ENCODE data around the gene DNM3. TPM values are rescaled to one million over a fixed set of nuclear protein-coding genes. Genes with fewer than 3 reads are reported as not detected.
A peak's percentile ranks its signal among the peaks of the same experiment; 100 is the strongest.

Gene DNM3
- total and polyA plus RNA-seq, 9 of the 15 experiments (the other 6 are each of a cell fraction or from before 2014, with no cell fraction given), result 0.08 to 0.36 (median 0.22) TPM; not detected in 1

DNA sequence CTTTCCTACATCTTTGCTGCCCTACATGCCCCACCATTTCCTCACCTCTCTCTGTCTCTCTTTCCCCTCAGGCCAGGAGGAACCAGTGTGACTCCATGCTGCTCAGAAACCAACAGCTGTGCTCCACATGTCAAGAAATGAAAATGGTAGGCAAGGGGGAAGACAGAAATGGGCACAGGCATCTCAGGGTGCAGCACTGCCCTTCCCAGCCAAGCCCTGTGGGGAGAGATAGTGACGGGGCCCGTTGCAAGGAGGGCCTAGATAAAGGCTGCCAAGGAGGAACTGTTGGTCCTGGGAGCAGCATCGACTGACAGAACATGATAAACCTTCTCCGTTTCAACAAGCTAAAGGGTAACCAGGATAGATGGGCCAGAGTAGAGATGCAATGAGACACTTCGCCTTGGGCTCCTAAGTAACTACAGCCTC lies 615.1 kb downstream of the DNM3 start:
- Histone ChIP-seq H3K4me1 (replicated peaks in 1 of 2; ENCODE audit: control insufficient read depth in 2 of 2, insufficient read depth in 2 of 2, low read length in 2 of 2) (peaks cover 17 to 33% of the 10 kb centered on the region in 2 experiments), H3K79me2 (ENCODE audit: control insufficient read depth, insufficient read depth, low read length) (no peaks in the 10 kb centered on the region), H3K9ac (ENCODE audit: insufficient read depth in 1 of 2, low read depth in 2 of 2, low read length in 2 of 2) (no peak overlapping the region), H2AFZ (ENCODE audit: low read depth, low read length) (peak overlapping the region; percentile 89), H3K4me2 (ENCODE audit: insufficient read depth, low read length) (peak overlapping the region; percentile 64), H3K27ac (ENCODE audit: extremely low read depth, low read depth, low read length) (no peak overlapping the region; the same call in 2 of the 3 replicates), H3K27me3 (ENCODE audit: control insufficient read depth in 2 of 2, insufficient read depth in 2 of 2, low read length in 2 of 2) (no peaks in the 10 kb centered on the region), H3K4me3 (no peak overlapping the region), H3K36me3 (ENCODE audit: control insufficient read depth, insufficient read depth, low read length) (no peaks in the 10 kb centered on the region), H3K9me1 (ENCODE audit: control insufficient read depth, insufficient read depth, low read length) (peaks cover 5% of the 10 kb centered on the region), H3K9me3 (replicated peaks; ENCODE audit: control insufficient read depth, insufficient read depth, low read depth, low read length) (no peaks in the 10 kb centered on the region), H4K20me1 (replicated peaks; ENCODE audit: control insufficient read depth, insufficient read depth, low read length) (no peaks in the 10 kb centered on the region)
- intact Hi-C loops (cut with micrococcal nuclease), result no loop called here
- 3% methylated on average over 5 of the region's 5 CpGs for WGBS (ENCODE audit: insufficient coverage, low coverage, missing lambda C conversion rate)
- DNase-seq (ENCODE audit: extremely low read depth in 1 of 4, low spot score in 3 of 4) (peak in 2 of 4 experiments; percentile 84 to 86), FAIRE-seq (peak; percentile 81), ATAC-seq (peak; percentile 83)
- POLR2A ChIA-PET, result interaction anchor here (0.6 to 1.8 kb wide), 5 partner anchors 17 to 527 kb away, joined by 3 to 5 read pairs (median 4); no protein-coding TSS in a partner anchor
- CTCF ChIA-PET (ENCODE audit: low intra/inter-chr PET ratio), result no interaction called here
- no TSS peak for BruUV-seq (replicated peaks)
- in situ Hi-C loops (cut with MboI), result no loop called here
- TF ChIP-seq ZNF76 (CRISPR knock-in tag; IDR thresholded peaks at IDR 0.05; ENCODE audit: borderline replicate concordance) (0 out of 2 replicates have a peak, but pooled peaks have one; percentile 65), KLF16 (IDR thresholded peaks at IDR 0.05) (peak; percentile 91), CBFA2T3 (IDR thresholded peaks at IDR 0.05) (peak; percentile 97), ILK (tag; IDR thresholded peaks at IDR 0.05; ENCODE audit: borderline replicate concordance, low read depth) (peak; percentile 71; the same call in 1 of the 2 replicates), ZNF3 (CRISPR knock-in tag; IDR thresholded peaks at IDR 0.05) (0 out of 2 replicates have a peak, but pooled peaks have one; percentile 24), ZNF57 (CRISPR knock-in tag; IDR thresholded peaks at IDR 0.05) (0 out of 2 replicates have a peak, but pooled peaks have one; percentile 82)
- TF ChIP-seq, protein P1, sequence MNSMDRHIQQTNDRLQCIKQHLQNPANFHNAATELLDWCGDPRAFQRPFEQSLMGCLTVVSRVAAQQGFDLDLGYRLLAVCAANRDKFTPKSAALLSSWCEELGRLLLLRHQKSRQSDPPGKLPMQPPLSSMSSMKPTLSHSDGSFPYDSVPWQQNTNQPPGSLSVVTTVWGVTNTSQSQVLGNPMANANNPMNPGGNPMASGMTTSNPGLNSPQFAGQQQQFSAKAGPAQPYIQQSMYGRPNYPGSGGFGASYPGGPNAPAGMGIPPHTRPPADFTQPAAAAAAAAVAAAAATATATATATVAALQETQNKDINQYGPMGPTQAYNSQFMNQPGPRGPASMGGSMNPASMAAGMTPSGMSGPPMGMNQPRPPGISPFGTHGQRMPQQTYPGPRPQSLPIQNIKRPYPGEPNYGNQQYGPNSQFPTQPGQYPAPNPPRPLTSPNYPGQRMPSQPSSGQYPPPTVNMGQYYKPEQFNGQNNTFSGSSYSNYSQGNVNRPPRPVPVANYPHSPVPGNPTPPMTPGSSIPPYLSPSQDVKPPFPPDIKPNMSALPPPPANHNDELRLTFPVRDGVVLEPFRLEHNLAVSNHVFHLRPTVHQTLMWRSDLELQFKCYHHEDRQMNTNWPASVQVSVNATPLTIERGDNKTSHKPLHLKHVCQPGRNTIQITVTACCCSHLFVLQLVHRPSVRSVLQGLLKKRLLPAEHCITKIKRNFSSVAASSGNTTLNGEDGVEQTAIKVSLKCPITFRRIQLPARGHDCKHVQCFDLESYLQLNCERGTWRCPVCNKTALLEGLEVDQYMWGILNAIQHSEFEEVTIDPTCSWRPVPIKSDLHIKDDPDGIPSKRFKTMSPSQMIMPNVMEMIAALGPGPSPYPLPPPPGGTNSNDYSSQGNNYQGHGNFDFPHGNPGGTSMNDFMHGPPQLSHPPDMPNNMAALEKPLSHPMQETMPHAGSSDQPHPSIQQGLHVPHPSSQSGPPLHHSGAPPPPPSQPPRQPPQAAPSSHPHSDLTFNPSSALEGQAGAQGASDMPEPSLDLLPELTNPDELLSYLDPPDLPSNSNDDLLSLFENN (IDR thresholded peaks at IDR 0.05; ENCODE audit: low read depth in 2 of 2, low read length in 2 of 2), result peak in 1 of 2 experiments; percentile 85; a peak in 2 of 4 replicates
- TF ChIP-seq, protein P2, sequence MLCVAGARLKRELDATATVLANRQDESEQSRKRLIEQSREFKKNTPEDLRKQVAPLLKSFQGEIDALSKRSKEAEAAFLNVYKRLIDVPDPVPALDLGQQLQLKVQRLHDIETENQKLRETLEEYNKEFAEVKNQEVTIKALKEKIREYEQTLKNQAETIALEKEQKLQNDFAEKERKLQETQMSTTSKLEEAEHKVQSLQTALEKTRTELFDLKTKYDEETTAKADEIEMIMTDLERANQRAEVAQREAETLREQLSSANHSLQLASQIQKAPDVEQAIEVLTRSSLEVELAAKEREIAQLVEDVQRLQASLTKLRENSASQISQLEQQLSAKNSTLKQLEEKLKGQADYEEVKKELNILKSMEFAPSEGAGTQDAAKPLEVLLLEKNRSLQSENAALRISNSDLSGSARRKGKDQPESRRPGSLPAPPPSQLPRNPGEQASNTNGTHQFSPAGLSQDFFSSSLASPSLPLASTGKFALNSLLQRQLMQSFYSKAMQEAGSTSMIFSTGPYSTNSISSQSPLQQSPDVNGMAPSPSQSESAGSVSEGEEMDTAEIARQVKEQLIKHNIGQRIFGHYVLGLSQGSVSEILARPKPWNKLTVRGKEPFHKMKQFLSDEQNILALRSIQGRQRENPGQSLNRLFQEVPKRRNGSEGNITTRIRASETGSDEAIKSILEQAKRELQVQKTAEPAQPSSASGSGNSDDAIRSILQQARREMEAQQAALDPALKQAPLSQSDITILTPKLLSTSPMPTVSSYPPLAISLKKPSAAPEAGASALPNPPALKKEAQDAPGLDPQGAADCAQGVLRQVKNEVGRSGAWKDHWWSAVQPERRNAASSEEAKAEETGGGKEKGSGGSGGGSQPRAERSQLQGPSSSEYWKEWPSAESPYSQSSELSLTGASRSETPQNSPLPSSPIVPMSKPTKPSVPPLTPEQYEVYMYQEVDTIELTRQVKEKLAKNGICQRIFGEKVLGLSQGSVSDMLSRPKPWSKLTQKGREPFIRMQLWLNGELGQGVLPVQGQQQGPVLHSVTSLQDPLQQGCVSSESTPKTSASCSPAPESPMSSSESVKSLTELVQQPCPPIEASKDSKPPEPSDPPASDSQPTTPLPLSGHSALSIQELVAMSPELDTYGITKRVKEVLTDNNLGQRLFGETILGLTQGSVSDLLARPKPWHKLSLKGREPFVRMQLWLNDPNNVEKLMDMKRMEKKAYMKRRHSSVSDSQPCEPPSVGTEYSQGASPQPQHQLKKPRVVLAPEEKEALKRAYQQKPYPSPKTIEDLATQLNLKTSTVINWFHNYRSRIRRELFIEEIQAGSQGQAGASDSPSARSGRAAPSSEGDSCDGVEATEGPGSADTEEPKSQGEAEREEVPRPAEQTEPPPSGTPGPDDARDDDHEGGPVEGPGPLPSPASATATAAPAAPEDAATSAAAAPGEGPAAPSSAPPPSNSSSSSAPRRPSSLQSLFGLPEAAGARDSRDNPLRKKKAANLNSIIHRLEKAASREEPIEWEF (CRISPR knock-in tag; IDR thresholded peaks at IDR 0.05), result peak; percentile 88
- TF ChIP-seq, protein P3, sequence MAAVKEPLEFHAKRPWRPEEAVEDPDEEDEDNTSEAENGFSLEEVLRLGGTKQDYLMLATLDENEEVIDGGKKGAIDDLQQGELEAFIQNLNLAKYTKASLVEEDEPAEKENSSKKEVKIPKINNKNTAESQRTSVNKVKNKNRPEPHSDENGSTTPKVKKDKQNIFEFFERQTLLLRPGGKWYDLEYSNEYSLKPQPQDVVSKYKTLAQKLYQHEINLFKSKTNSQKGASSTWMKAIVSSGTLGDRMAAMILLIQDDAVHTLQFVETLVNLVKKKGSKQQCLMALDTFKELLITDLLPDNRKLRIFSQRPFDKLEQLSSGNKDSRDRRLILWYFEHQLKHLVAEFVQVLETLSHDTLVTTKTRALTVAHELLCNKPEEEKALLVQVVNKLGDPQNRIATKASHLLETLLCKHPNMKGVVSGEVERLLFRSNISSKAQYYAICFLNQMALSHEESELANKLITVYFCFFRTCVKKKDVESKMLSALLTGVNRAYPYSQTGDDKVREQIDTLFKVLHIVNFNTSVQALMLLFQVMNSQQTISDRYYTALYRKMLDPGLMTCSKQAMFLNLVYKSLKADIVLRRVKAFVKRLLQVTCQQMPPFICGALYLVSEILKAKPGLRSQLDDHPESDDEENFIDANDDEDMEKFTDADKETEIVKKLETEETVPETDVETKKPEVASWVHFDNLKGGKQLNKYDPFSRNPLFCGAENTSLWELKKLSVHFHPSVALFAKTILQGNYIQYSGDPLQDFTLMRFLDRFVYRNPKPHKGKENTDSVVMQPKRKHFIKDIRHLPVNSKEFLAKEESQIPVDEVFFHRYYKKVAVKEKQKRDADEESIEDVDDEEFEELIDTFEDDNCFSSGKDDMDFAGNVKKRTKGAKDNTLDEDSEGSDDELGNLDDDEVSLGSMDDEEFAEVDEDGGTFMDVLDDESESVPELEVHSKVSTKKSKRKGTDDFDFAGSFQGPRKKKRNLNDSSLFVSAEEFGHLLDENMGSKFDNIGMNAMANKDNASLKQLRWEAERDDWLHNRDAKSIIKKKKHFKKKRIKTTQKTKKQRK (IDR thresholded peaks at IDR 0.05; ENCODE audit: borderline replicate concordance, low read depth, low read length), result no peak
